ENCODE data around the gene SEL1L3. TPM values are rescaled to one million over a fixed set of nuclear protein-coding genes. Genes with fewer than 3 reads are reported as not detected.

Gene SEL1L3
- total RNA-seq, 1 donor from 2014 or later, result 62.7 TPM

DNA sequence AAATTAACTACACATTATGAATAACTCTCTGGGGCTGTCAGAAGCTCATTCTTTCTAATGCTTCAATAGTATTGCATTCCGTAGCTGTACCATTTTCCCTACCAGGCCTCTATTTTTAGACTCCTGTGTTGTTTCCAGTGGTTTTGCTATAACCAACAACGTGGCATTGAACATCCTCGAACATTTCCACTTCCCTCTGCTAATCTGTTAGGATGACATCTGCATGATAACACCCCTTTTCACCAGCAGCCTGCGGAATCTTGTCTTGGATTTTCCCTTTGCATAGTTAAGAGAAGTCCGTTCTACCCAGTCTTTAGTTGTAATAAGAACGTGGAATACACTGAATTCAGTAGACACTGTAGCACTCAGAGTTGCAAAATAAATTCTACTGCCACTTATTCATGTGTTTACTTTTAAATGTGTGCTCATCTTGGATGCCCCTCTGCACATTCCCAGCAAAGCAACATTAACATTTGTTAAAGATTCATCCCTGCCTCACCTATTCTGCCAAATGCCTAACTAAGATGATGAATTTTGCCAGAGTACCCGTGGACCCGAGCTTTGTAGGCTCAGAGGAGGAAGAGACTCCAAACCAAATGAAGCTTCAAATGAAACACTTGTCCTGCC lies 55.6 kb downstream of the SEL1L3 start:
- DNase-seq (ENCODE audit: low spot score, unreplicated experiment), result no peak
- no peaks in the 10 kb centered on the region for H3K9me3 Mint-ChIP-seq (ENCODE audit: low read depth)
- no peak overlapping the region for H3K27ac Mint-ChIP-seq
- H3K36me3 Mint-ChIP-seq (ENCODE audit: insufficient read depth), result peaks cover 34% of the 10 kb centered on the region
- no peaks in the 10 kb centered on the region for H3K27me3 Mint-ChIP-seq
- peaks cover 18% of the 10 kb centered on the region for H3K4me1 Mint-ChIP-seq (ENCODE audit: low read depth)
- TF ChIP-seq, protein P1, sequence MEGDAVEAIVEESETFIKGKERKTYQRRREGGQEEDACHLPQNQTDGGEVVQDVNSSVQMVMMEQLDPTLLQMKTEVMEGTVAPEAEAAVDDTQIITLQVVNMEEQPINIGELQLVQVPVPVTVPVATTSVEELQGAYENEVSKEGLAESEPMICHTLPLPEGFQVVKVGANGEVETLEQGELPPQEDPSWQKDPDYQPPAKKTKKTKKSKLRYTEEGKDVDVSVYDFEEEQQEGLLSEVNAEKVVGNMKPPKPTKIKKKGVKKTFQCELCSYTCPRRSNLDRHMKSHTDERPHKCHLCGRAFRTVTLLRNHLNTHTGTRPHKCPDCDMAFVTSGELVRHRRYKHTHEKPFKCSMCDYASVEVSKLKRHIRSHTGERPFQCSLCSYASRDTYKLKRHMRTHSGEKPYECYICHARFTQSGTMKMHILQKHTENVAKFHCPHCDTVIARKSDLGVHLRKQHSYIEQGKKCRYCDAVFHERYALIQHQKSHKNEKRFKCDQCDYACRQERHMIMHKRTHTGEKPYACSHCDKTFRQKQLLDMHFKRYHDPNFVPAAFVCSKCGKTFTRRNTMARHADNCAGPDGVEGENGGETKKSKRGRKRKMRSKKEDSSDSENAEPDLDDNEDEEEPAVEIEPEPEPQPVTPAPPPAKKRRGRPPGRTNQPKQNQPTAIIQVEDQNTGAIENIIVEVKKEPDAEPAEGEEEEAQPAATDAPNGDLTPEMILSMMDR (IDR thresholded peaks at IDR 0.05; ENCODE audit: unreplicated experiment), result no peak
- no peak overlapping the region for H3K4me3 Mint-ChIP-seq (ENCODE audit: low read depth)

DNA sequence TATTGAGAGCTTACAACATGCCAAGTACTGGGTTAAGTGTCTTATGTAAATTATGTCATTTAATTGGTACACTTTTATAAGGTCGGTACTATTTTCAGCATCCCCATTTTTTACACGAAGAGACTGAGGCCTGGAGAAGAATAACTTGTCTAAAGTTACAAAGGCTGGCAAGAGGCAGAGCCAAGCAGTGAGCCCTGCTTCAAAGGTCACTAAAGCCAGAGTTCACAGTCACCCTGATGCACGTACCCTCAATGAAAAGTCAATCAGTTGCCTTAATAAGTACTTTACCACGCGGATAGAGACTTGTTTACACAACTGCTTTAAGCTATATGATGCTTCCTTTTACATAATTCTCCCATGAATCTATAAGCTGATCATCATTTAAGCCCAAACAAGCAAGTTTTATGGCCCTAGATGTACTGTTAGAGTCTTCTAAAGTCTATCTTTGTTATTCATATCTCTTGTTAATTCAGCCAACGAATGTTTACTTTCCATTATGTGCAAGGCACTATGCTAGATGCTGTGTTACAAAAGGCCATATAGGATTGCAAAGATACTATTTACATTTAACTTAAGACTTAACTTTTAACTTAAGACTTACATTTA lies 57.4 kb downstream of the SEL1L3 start:
- DNase-seq (ENCODE audit: low spot score, unreplicated experiment), result no peak
- TF ChIP-seq, protein P1 (IDR thresholded peaks at IDR 0.05; ENCODE audit: unreplicated experiment), result no peak
- H3K36me3 Mint-ChIP-seq (ENCODE audit: insufficient read depth), result peaks cover 27% of the 10 kb centered on the region
- peaks cover 11% of the 10 kb centered on the region for H3K4me1 Mint-ChIP-seq (ENCODE audit: low read depth)
- no peak overlapping the region for H3K4me3 Mint-ChIP-seq (ENCODE audit: low read depth)
- no peak overlapping the region for H3K27ac Mint-ChIP-seq
- no peaks in the 10 kb centered on the region for H3K27me3 Mint-ChIP-seq
- no peaks in the 10 kb centered on the region for H3K9me3 Mint-ChIP-seq (ENCODE audit: low read depth)

DNA sequence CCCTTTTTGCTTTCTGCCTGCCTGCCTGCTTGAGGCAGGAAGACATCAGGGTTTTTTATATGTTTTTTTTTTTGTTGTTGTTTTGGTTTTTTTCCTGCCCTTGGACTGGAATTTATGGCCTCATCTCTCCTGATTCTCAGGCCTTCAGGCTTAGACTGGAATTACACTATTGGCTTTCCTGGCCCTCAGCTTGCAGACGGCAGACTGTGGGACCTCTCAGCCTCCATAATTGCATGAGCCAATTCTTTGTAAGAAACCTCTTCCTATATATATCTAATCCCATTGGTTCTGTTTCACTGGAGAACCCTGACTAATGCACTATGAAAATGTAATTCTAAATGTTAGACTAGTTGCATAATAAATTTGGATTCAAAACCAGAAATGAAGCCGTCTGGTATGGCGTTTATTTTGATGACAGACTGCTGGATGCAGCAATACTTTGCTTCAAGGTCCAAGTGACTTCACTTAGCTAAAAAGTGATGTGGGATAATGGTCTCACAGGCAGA lies 59.0 kb downstream of the SEL1L3 start:
- H3K4me3 Mint-ChIP-seq (ENCODE audit: low read depth), result no peak overlapping the region
- H3K9me3 Mint-ChIP-seq (ENCODE audit: low read depth), result no peaks in the 10 kb centered on the region
- no peaks in the 10 kb centered on the region for H3K27me3 Mint-ChIP-seq
- peaks cover 30% of the 10 kb centered on the region for H3K36me3 Mint-ChIP-seq (ENCODE audit: insufficient read depth)
- no peak for DNase-seq (ENCODE audit: low spot score, unreplicated experiment)
- H3K27ac Mint-ChIP-seq, result no peak overlapping the region
- TF ChIP-seq, protein P1 (IDR thresholded peaks at IDR 0.05; ENCODE audit: unreplicated experiment), result no peak
- peaks cover 11% of the 10 kb centered on the region for H3K4me1 Mint-ChIP-seq (ENCODE audit: low read depth)

- Mint-ChIP-seq H3K9me3 (ENCODE audit: low read depth) (no peaks in the 10 kb centered on the region), H3K27ac (no peak overlapping the region), H3K27me3 (no peaks in the 10 kb centered on the region), H3K4me3 (ENCODE audit: low read depth) (no peak overlapping the region), H3K4me1 (ENCODE audit: low read depth) (no peaks in the 10 kb centered on the region), H3K36me3 (ENCODE audit: insufficient read depth) (peaks cover 29% of the 10 kb centered on the region)
- TF ChIP-seq, protein P1 (IDR thresholded peaks at IDR 0.05; ENCODE audit: unreplicated experiment), result no peak
- DNase-seq (ENCODE audit: low spot score, unreplicated experiment), result no peak
Observed at GRCh38 chr4:25801594-25801993, 61.2 kb downstream of the SEL1L3 start.

- H3K4me3 Mint-ChIP-seq (ENCODE audit: low read depth), result no peak overlapping the region
- TF ChIP-seq, protein P1 (IDR thresholded peaks at IDR 0.05; ENCODE audit: unreplicated experiment), result no peak
- H3K27me3 Mint-ChIP-seq, result no peaks in the 10 kb centered on the region
- H3K27ac Mint-ChIP-seq, result no peak overlapping the region
- H3K9me3 Mint-ChIP-seq (ENCODE audit: low read depth), result no peaks in the 10 kb centered on the region
- no peaks in the 10 kb centered on the region for H3K4me1 Mint-ChIP-seq (ENCODE audit: low read depth)
- no peak for DNase-seq (ENCODE audit: low spot score, unreplicated experiment)
- peaks cover 29% of the 10 kb centered on the region for H3K36me3 Mint-ChIP-seq (ENCODE audit: insufficient read depth)
Observed at GRCh38 chr4:25800245-25800644, 62.5 kb downstream of the SEL1L3 start.
